Islet precursor cell (in vitro differentiated cells): Measurements from ENCODE around the gene FTSJ3.
A peak's percentile ranks its signal among the peaks of the same experiment; 100 is the strongest.

Experiments used
- DNase-seq: peaks from one replicate; pipeline ENCODE4 v3.0.0-alpha.2; 2018

The FTSJ3 gene

GRCh38 chr17:63842540-63843386 is 15.3 kb upstream of the FTSJ3 start, which contains the start of gene SMARCD2:
Gene SMARCD2, minus strand, starts transcription at chr17:63842685. Its CDS starts 11 bp downstream, at chr17:63842674.
- peak; percentile 100 for DNase-seq

- DNase-seq = peak; percentile 80
These were observed 14.7 kb upstream of the FTSJ3 start for GRCh38 chr17:63842173-63842539.

- DNase-seq = peak; percentile 88
These were observed 14.1 kb upstream of the FTSJ3 start for GRCh38 chr17:63841350-63842172.

- no peak for DNase-seq
These were observed 13.3 kb upstream of the FTSJ3 start for GRCh38 chr17:63840591-63841349.

GRCh38 chr17:63838631-63839171 is 11.2 kb upstream of the FTSJ3 start:
- peak; percentile 79 for DNase-seq

- no peak for DNase-seq
These were observed 10.6 kb upstream of the FTSJ3 start for GRCh38 chr17:63837962-63838600.

GRCh38 chr17:63837480-63837879 is 10.0 kb upstream of the FTSJ3 start:
- DNase-seq = no peak

- DNase-seq = no peak
These were observed 9.3 kb upstream of the FTSJ3 start for GRCh38 chr17:63836811-63837210.

GRCh38 chr17:63835167-63835720 is 7.8 kb upstream of the FTSJ3 start:
- DNase-seq = no peak

GRCh38 chr17:63834431-63835166 is 7.1 kb upstream of the FTSJ3 start:
- DNase-seq = peak; percentile 95

- no peak for DNase-seq
These were observed 6.4 kb upstream of the FTSJ3 start for GRCh38 chr17:63833741-63834373.

- DNase-seq = no peak
These were observed 5.7 kb upstream of the FTSJ3 start for GRCh38 chr17:63833026-63833740.

- no peak for DNase-seq
These were observed 5.0 kb upstream of the FTSJ3 start for GRCh38 chr17:63832455-63832854.

GRCh38 chr17:63832014-63832413 is 4.6 kb upstream of the FTSJ3 start:
- DNase-seq = no peak

- DNase-seq = no peak
These were observed 4.0 kb upstream of the FTSJ3 start for GRCh38 chr17:63831505-63831904.

- no peak for DNase-seq
These were observed 3.5 kb upstream of the FTSJ3 start for GRCh38 chr17:63830904-63831491.

- DNase-seq = no peak
These were observed 2.8 kb upstream of the FTSJ3 start for GRCh38 chr17:63830278-63830677.

GRCh38 chr17:63828936-63829335 is 1.5 kb upstream of the FTSJ3 start:
- DNase-seq = no peak

- DNase-seq = no peak
These were observed 348 bp upstream of the FTSJ3 start for GRCh38 chr17:63827801-63828221.
